ENCODE results near the gene PNMT. TPM values are rescaled to one million over a fixed set of nuclear protein-coding genes. Genes with fewer than 3 reads are reported as not detected.

PNMT gene
- total RNA-seq, 2 experiments from 2014 or later: not detected

DNA sequence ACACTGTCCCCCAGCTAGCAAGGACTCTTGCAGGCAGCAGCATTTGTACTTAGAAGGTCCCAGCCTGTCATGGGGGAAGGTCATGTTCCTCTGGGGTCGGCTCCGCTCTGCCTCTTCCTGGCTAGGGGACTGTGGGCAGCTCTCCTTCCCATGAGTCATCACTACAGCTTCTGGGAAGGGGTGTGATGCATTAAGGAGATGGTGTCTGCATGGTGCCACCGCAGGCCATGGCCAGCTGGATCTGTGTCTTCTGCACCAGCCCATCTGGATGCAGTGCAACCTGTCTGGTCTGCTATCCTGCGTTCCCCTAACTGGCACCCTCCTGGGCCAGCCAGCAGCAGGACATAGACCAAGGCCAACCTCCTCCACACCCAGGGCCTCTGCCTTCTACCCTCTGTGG lies 25.0 kb upstream of the PNMT start:
- intact Hi-C loops (cut with micrococcal nuclease): no loop called here
- Mint-ChIP-seq H3K27me3 (no peaks in the 10 kb centered on the region), H3K9me3 (no peaks in the 10 kb centered on the region), H3K4me3 (no peak overlapping the region), H3K27ac (peak overlapping the region; percentile 68), H3K4me1 (ENCODE audit: low read depth) (peaks cover 57% of the 10 kb centered on the region), H3K36me3 (no peaks in the 10 kb centered on the region)
- POLR2A ChIA-PET: no interaction called here
- DNase-seq: no peak
- CTCF ChIA-PET: interaction anchor here (1.0 to 3.1 kb wide), 4 partner anchors 9 to 96 kb away, joined by 4 to 15 read pairs (median 6); no protein-coding TSS in a partner anchor

DNA sequence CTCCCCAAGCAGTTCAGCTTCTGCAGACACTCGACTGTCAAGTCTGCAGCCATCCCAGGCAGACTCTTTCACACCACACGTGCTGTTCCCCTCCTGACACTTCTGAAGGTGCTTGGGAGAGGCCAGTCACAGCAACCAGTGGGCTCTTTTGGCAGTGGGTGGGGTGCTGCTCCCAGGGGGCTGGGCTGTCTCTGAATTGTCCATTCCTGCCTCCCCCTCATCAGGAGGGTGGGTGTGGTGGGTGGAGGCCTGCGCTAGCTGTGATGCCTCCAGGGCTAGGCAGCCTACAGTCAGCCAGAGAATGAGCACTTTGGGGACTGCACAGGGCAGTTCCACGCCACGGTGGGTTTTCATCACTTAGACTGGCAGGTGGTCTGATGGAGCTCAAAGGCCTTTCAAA lies 21.0 kb upstream of the PNMT start:
- H3K27me3 Mint-ChIP-seq: no peaks in the 10 kb centered on the region
- ChIA-PET POLR2A (no interaction called here), CTCF (interaction anchor here (0.8 to 1.6 kb wide), 3 partner anchors 12 to 83 kb away, joined by 3 to 5 read pairs (median 3); partner anchors contain the start of gene MIEN1)
- no peak overlapping the region for H3K4me3 Mint-ChIP-seq
- peaks cover 30% of the 10 kb centered on the region for H3K4me1 Mint-ChIP-seq (ENCODE audit: low read depth)
- intact Hi-C loops (cut with micrococcal nuclease): no loop called here
- H3K9me3 Mint-ChIP-seq: no peaks in the 10 kb centered on the region
- DNase-seq: no peak
- H3K27ac Mint-ChIP-seq: no peak overlapping the region
- peaks cover 1% of the 10 kb centered on the region for H3K36me3 Mint-ChIP-seq

GRCh38 chr17:39648616-39649366 lies 19.5 kb upstream of the PNMT start:
- intact Hi-C loops (cut with micrococcal nuclease): no loop called here
- Mint-ChIP-seq H3K27me3 (no peaks in the 10 kb centered on the region), H3K4me1 (ENCODE audit: low read depth) (peaks cover 17% of the 10 kb centered on the region), H3K36me3 (peaks cover 1% of the 10 kb centered on the region), H3K9me3 (no peaks in the 10 kb centered on the region), H3K4me3 (no peak overlapping the region), H3K27ac (no peak overlapping the region)
- ChIA-PET POLR2A (no interaction called here), CTCF (interaction anchor here (0.6 to 7.4 kb wide), 6 partner anchors 14 to 250 kb away, joined by 3 to 117 read pairs (median 3); partner anchors contain the start of gene PNMT)
- DNase-seq: no peak

DNA sequence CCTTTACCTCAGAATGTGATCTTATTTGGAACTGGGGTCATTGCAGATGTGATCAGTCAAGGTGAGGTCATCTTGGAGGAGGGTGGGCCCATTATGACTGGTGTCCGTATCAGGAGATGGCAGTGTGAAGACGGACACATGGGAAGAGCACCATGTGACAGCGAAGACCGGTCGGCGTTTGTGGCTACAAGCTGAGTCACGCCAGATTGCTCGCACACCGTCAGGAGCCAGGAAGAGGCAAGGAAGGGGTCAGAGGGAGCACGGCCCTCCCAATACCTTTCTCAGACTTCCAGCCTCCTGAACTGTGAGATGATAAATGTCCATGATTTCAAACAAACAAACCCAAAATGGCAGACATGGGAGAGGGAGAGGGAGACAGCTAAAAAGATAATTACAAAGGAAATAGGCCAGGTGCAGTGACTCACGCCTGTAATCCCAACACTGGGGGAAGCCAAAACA lies 18.1 kb upstream of the PNMT start:
- POLR2A ChIA-PET: no interaction called here
- Mint-ChIP-seq H3K4me1 (ENCODE audit: low read depth) (peaks cover 8% of the 10 kb centered on the region), H3K4me3 (no peak overlapping the region), H3K27me3 (no peaks in the 10 kb centered on the region), H3K9me3 (no peaks in the 10 kb centered on the region), H3K36me3 (peaks cover 3% of the 10 kb centered on the region), H3K27ac (no peak overlapping the region)
- no peak for DNase-seq
- CTCF ChIA-PET: interaction anchor here (0.8 to 7.4 kb wide), 3 partner anchors 15 to 28 kb away, joined by 3 to 117 read pairs (median 11); partner anchors contain the start of gene PNMT
- intact Hi-C loops (cut with micrococcal nuclease): no loop called here

GRCh38 chr17:39651923-39652586 lies 16.2 kb upstream of the PNMT start:
- intact Hi-C loops (cut with micrococcal nuclease): no loop called here
- Mint-ChIP-seq H3K27me3 (no peaks in the 10 kb centered on the region), H3K27ac (no peak overlapping the region), H3K4me3 (no peak overlapping the region), H3K36me3 (peaks cover 3% of the 10 kb centered on the region), H3K9me3 (no peaks in the 10 kb centered on the region), H3K4me1 (ENCODE audit: low read depth) (peaks cover 8% of the 10 kb centered on the region)
- CTCF ChIA-PET: interaction anchor here (0.6 to 7.4 kb wide), 9 partner anchors 14 to 214 kb away, joined by 3 to 117 read pairs (median 10); partner anchors contain the start of genes MIEN1, STARD3 and TCAP
- POLR2A ChIA-PET: interaction anchor here (1.1 kb wide), 1 partner anchor 17 kb away, joined by 4 read pairs; the partner anchor contains the start of gene PNMT
- no peak for DNase-seq

DNA sequence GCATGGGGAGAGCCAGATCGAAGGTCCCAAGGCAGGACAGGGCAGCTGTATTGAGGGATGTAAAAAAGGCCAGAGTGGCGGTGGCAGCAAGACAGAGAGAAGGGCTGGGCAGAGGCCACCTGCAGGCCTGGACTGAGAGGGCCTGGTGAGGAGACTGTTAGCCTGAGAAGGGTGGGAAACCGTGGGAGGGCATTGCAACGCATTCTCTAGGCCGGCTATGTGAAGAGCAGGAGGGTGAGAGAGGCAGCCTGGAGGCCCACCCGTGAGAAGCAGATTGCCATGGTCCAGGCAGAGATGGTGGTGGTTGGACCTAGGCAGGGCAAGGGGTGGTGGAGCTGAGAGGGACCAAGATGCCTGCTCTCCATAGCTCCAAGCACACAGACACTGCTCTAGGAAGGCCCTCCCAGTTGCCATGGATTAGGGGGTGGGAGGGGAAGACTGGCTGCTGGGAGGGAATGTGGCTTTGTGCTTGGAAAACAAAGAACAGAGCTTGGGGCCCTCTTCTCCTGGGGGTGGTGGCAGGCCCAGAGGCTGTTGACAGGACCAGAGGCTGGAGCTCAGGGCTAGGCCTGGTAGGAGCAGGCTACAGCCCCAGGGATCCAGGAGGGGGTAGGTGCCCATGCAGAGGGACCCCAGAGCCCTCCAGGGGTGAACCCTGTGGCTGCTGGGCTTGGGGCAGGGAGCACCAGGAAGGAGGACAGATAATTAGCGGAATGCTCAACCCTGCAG lies 15.5 kb upstream of the PNMT start:
- H3K4me3 Mint-ChIP-seq: no peak overlapping the region
- ChIA-PET POLR2A (no interaction called here), CTCF (interaction anchor here (0.9 to 7.4 kb wide), 13 partner anchors 10 to 375 kb away, joined by 3 to 117 read pairs (median 10); partner anchors contain the start of genes MIEN1, STARD3 and TCAP)
- H3K4me1 Mint-ChIP-seq (ENCODE audit: low read depth): peaks cover 8% of the 10 kb centered on the region
- no peak for DNase-seq
- H3K27ac Mint-ChIP-seq: no peak overlapping the region
- intact Hi-C loops (cut with micrococcal nuclease): no loop called here
- H3K9me3 Mint-ChIP-seq: no peaks in the 10 kb centered on the region
- peaks cover 3% of the 10 kb centered on the region for H3K36me3 Mint-ChIP-seq
- H3K27me3 Mint-ChIP-seq: no peaks in the 10 kb centered on the region

GRCh38 chr17:39653316-39653661 lies 15.0 kb upstream of the PNMT start:
- H3K4me1 Mint-ChIP-seq (ENCODE audit: low read depth): peaks cover 8% of the 10 kb centered on the region
- H3K27ac Mint-ChIP-seq: no peak overlapping the region
- H3K27me3 Mint-ChIP-seq: no peaks in the 10 kb centered on the region
- CTCF ChIA-PET: interaction anchor here (0.7 to 7.4 kb wide), 40 partner anchors 9 to 423 kb away, joined by 3 to 117 read pairs (median 5); partner anchors contain the start of genes ERBB2, IKZF3, MIEN1 and PGAP3
- peaks cover 3% of the 10 kb centered on the region for H3K36me3 Mint-ChIP-seq
- POLR2A ChIA-PET: interaction anchor here (0.6 to 1.1 kb wide), 2 partner anchors 15 to 49 kb away, joined by 3 read pairs; partner anchors contain the start of gene PNMT
- no peaks in the 10 kb centered on the region for H3K9me3 Mint-ChIP-seq
- no peak overlapping the region for H3K4me3 Mint-ChIP-seq
- DNase-seq: no peak
- intact Hi-C loops (cut with micrococcal nuclease): no loop called here

- POLR2A ChIA-PET: interaction anchor here (0.6 to 1.1 kb wide), 3 partner anchors 15 to 49 kb away, joined by 3 to 5 read pairs (median 3); partner anchors contain the start of genes PGAP3 and PNMT
- H3K4me1 Mint-ChIP-seq (ENCODE audit: low read depth): peaks cover 7% of the 10 kb centered on the region
Observed at GRCh38 chr17:39653662-39654331, 14.5 kb upstream of the PNMT start.

GRCh38 chr17:39655105-39655504 lies 13.1 kb upstream of the PNMT start:
- no peak for DNase-seq
- CTCF ChIA-PET: interaction anchor here (0.6 to 7.4 kb wide), 20 partner anchors 10 to 504 kb away, joined by 3 to 117 read pairs (median 8); partner anchors contain the start of genes ERBB2, MIEN1, PNMT and STARD3
- intact Hi-C loops (cut with micrococcal nuclease): no loop called here
- Mint-ChIP-seq H3K36me3 (peaks cover 2% of the 10 kb centered on the region), H3K27ac (no peak overlapping the region), H3K4me3 (no peak overlapping the region), H3K9me3 (no peaks in the 10 kb centered on the region), H3K4me1 (ENCODE audit: low read depth) (peaks cover 5% of the 10 kb centered on the region), H3K27me3 (no peaks in the 10 kb centered on the region)
- POLR2A ChIA-PET: interaction anchor here (0.6 kb wide), 2 partner anchors 30 to 271 kb away, joined by 3 read pairs; no protein-coding TSS in a partner anchor

More at GRCh38 chr17:39653662-39654331, 14.5 kb upstream of the PNMT start:
- intact Hi-C loops (cut with micrococcal nuclease): no loop called here
- Mint-ChIP-seq H3K27ac (no peak overlapping the region), H3K4me3 (no peak overlapping the region), H3K9me3 (no peaks in the 10 kb centered on the region), H3K36me3 (peaks cover 2% of the 10 kb centered on the region), H3K27me3 (no peaks in the 10 kb centered on the region)
- peak; percentile 88 for DNase-seq
- CTCF ChIA-PET: interaction anchor here (0.6 to 7.4 kb wide), 46 partner anchors 9 to 638 kb away, joined by 3 to 117 read pairs (median 5); partner anchors contain the start of genes ERBB2, IKZF3, MIEN1 and PGAP3

GRCh38 chr17:39658346-39658745 lies 9.9 kb upstream of the PNMT start:
- Mint-ChIP-seq H3K36me3 (peaks cover 11% of the 10 kb centered on the region), H3K4me1 (ENCODE audit: low read depth) (peaks cover 3% of the 10 kb centered on the region), H3K4me3 (no peak overlapping the region), H3K27me3 (no peaks in the 10 kb centered on the region), H3K9me3 (no peaks in the 10 kb centered on the region), H3K27ac (no peak overlapping the region)
- ChIA-PET CTCF (interaction anchor here (1.9 kb wide), 1 partner anchor 36 kb away, joined by 5 read pairs; no protein-coding TSS in a partner anchor), POLR2A (no interaction called here)
- intact Hi-C loops (cut with micrococcal nuclease): loop anchor here (2.0 kb wide), 1 partner anchor 20 kb away; no protein-coding TSS in a partner anchor
- DNase-seq: no peak

GRCh38 chr17:39658760-39659159 lies 9.5 kb upstream of the PNMT start:
- intact Hi-C loops (cut with micrococcal nuclease): loop anchor here (2.0 kb wide), 1 partner anchor 20 kb away; no protein-coding TSS in a partner anchor
- Mint-ChIP-seq H3K27ac (no peak overlapping the region), H3K9me3 (no peaks in the 10 kb centered on the region), H3K36me3 (peaks cover 11% of the 10 kb centered on the region), H3K4me3 (no peak overlapping the region), H3K27me3 (no peaks in the 10 kb centered on the region), H3K4me1 (ENCODE audit: low read depth) (peaks cover under 1% of the 10 kb centered on the region)
- no peak for DNase-seq
- CTCF ChIA-PET: no interaction called here
- POLR2A ChIA-PET: no interaction called here

Measured in activated CD4-positive, alpha-beta memory T cell treated with anti-CD3 and anti-CD28 coated beads for 36 hours (primary cell).